ES-I3 (cell line): Measurements from ENCODE around the gene TSPAN11.

Experiments used
- H3K36me3 ChIP-seq: 2 replicates; pipeline ENCODE4 v1.6.1; 2013; ENCODE audit warnings: mild to moderate bottlenecking, low read length, control low read depth, moderate library complexity; ENCODE audit not compliant: insufficient read depth
- H3K4me1 ChIP-seq: 2 replicates; pipeline ENCODE4 v1.6.1; 2013; ENCODE audit warnings: mild to moderate bottlenecking, control low read depth, low read length; ENCODE audit not compliant: insufficient read depth
- H3K9ac ChIP-seq: 2 replicates; pipeline ENCODE4 v1.6.1; 2013; ENCODE audit warnings: low read depth, mild to moderate bottlenecking, low read length, moderate library complexity
- H3K9me3 ChIP-seq: 2 replicates; pipeline ENCODE4 v1.6.1; 2013; ENCODE audit warnings: mild to moderate bottlenecking, low read length, moderate library complexity; ENCODE audit not compliant: control insufficient read depth, insufficient read depth

Gene TSPAN11

GRCh38 chr12:30959110-30959710, 32.7 kb downstream of the TSPAN11 start:
- no peaks in the 10 kb centered on the region for H3K36me3 ChIP-seq
- no peaks in the 10 kb centered on the region for H3K9me3 ChIP-seq
- no peaks in the 10 kb centered on the region for H3K4me1 ChIP-seq
- H3K9ac ChIP-seq, result no peak overlapping the region

- H3K9ac ChIP-seq, result no peak overlapping the region
- no peaks in the 10 kb centered on the region for H3K36me3 ChIP-seq
- no peaks in the 10 kb centered on the region for H3K4me1 ChIP-seq
- no peaks in the 10 kb centered on the region for H3K9me3 ChIP-seq
Observed at GRCh38 chr12:30959778-30960177, 33.2 kb downstream of the TSPAN11 start.

- no peaks in the 10 kb centered on the region for H3K4me1 ChIP-seq
Observed at GRCh38 chr12:30961030-30961429, 34.5 kb downstream of the TSPAN11 start.

GRCh38 chr12:30962047-30962446, 35.5 kb downstream of the TSPAN11 start:
- Histone ChIP-seq H3K4me1 (no peaks in the 10 kb centered on the region), H3K9ac (no peak overlapping the region), H3K9me3 (no peaks in the 10 kb centered on the region), H3K36me3 (no peaks in the 10 kb centered on the region)

More at GRCh38 chr12:30961030-30961429, 34.5 kb downstream of the TSPAN11 start:
- H3K9ac ChIP-seq, result no peak overlapping the region
- no peaks in the 10 kb centered on the region for H3K36me3 ChIP-seq
- H3K9me3 ChIP-seq, result no peaks in the 10 kb centered on the region

GRCh38 chr12:30963709-30964564, 37.4 kb downstream of the TSPAN11 start:
- Histone ChIP-seq H3K9me3 (no peaks in the 10 kb centered on the region), H3K4me1 (no peaks in the 10 kb centered on the region), H3K9ac (no peak overlapping the region), H3K36me3 (no peaks in the 10 kb centered on the region)

GRCh38 chr12:30964896-30965612, 38.5 kb downstream of the TSPAN11 start:
- H3K9me3 ChIP-seq, result no peaks in the 10 kb centered on the region
- no peaks in the 10 kb centered on the region for H3K4me1 ChIP-seq
- H3K36me3 ChIP-seq, result no peaks in the 10 kb centered on the region
- H3K9ac ChIP-seq, result no peak overlapping the region

GRCh38 chr12:30965613-30965985, 39.1 kb downstream of the TSPAN11 start:
- H3K9me3 ChIP-seq, result no peaks in the 10 kb centered on the region
- no peaks in the 10 kb centered on the region for H3K4me1 ChIP-seq
- H3K9ac ChIP-seq, result no peak overlapping the region
- no peaks in the 10 kb centered on the region for H3K36me3 ChIP-seq

GRCh38 chr12:30967026-30967425, 40.5 kb downstream of the TSPAN11 start:
- H3K4me1 ChIP-seq, result no peaks in the 10 kb centered on the region
- H3K36me3 ChIP-seq, result no peaks in the 10 kb centered on the region
- no peaks in the 10 kb centered on the region for H3K9me3 ChIP-seq
- no peak overlapping the region for H3K9ac ChIP-seq

- H3K9me3 ChIP-seq, result no peaks in the 10 kb centered on the region
- no peaks in the 10 kb centered on the region for H3K36me3 ChIP-seq
- H3K4me1 ChIP-seq, result no peaks in the 10 kb centered on the region
- no peak overlapping the region for H3K9ac ChIP-seq
Observed at GRCh38 chr12:30968211-30968610, 41.7 kb downstream of the TSPAN11 start.

- no peaks in the 10 kb centered on the region for H3K36me3 ChIP-seq
- no peaks in the 10 kb centered on the region for H3K4me1 ChIP-seq
- no peaks in the 10 kb centered on the region for H3K9me3 ChIP-seq
- H3K9ac ChIP-seq, result no peak overlapping the region
Observed at GRCh38 chr12:30969006-30969405, 42.5 kb downstream of the TSPAN11 start.

GRCh38 chr12:30969606-30970395, 43.3 kb downstream of the TSPAN11 start:
- no peaks in the 10 kb centered on the region for H3K9me3 ChIP-seq
- H3K4me1 ChIP-seq, result no peaks in the 10 kb centered on the region
- no peak overlapping the region for H3K9ac ChIP-seq
- H3K36me3 ChIP-seq, result no peaks in the 10 kb centered on the region

- Histone ChIP-seq H3K4me1 (no peaks in the 10 kb centered on the region), H3K9ac (no peak overlapping the region), H3K9me3 (no peaks in the 10 kb centered on the region), H3K36me3 (no peaks in the 10 kb centered on the region)
Observed at GRCh38 chr12:30970559-30971197, 44.1 kb downstream of the TSPAN11 start.

- Histone ChIP-seq H3K9me3 (no peaks in the 10 kb centered on the region), H3K36me3 (no peaks in the 10 kb centered on the region), H3K4me1 (peaks cover 10% of the 10 kb centered on the region), H3K9ac (no peak overlapping the region)
Observed at GRCh38 chr12:30972035-30972434, 45.5 kb downstream of the TSPAN11 start.

- H3K9me3 ChIP-seq, result no peaks in the 10 kb centered on the region
- H3K4me1 ChIP-seq, result peaks cover 21% of the 10 kb centered on the region
- H3K36me3 ChIP-seq, result no peaks in the 10 kb centered on the region
- no peak overlapping the region for H3K9ac ChIP-seq
Observed at GRCh38 chr12:30973175-30973574, 46.6 kb downstream of the TSPAN11 start.
